OCI-LY1 (cell line): ENCODE results near the gene HOMEZ.
"Not testable (repeated sequence)": the region's sequence is repeated elsewhere in the genome, so short reads cannot be mapped to it uniquely, and the experiment has no call there.

Experiments
- H2AFZ ChIP-seq: fragments of 200-600 bp; sonication (generic), shearing (Covaris generic); 2 replicates; pipeline ENCODE4 v1.6.0; 2014; ENCODE audit warnings: antibody characterized with exemption, mild to moderate bottlenecking, low read length
- H3F3A ChIP-seq: fragments of 200-600 bp; sonication (generic), shearing (Covaris generic); 2 replicates; pipeline ENCODE4 v1.6.0; 2014; ENCODE audit warnings: mild to moderate bottlenecking, antibody characterized with exemption, low read length, moderate library complexity; ENCODE audit not compliant: insufficient read depth
- H3K27ac ChIP-seq: fragments of 200-600 bp; sonication (generic); 2 replicates; pipeline ENCODE4 v1.5.1; 2014; ENCODE audit warnings: low read length, mixed run types, mild to moderate bottlenecking, low read depth; ENCODE audit not compliant: poor library complexity, severe bottlenecking
- H3K27me3 ChIP-seq: fragments of 200-600 bp; sonication (generic); 2 replicates; pipeline ENCODE4 v1.6.0; 2014; ENCODE audit warnings: antibody characterized with exemption, mild to moderate bottlenecking, low read length, moderate library complexity; ENCODE audit not compliant: insufficient read depth
- H3K36me3 ChIP-seq: fragments of 200-600 bp; sonication (generic); 2 replicates; pipeline ENCODE4 v1.6.1; 2014; ENCODE audit warnings: mild to moderate bottlenecking, antibody characterized with exemption, low read length, moderate library complexity, mixed read lengths; ENCODE audit not compliant: insufficient read depth
- H3K4me1 ChIP-seq: fragments of 200-600 bp; sonication (generic); 2 replicates; pipeline ENCODE4 v1.5.1; 2014; ENCODE audit warnings: mild to moderate bottlenecking, low read length, moderate library complexity; ENCODE audit not compliant: insufficient read depth, severe bottlenecking
- H3K4me2 ChIP-seq: fragments of 200-600 bp; sonication (generic), shearing (Covaris generic); 2 replicates; pipeline ENCODE4 v1.6.1; 2014; ENCODE audit warnings: low read length
- H3K4me3 ChIP-seq: fragments of 200-600 bp; sonication (generic); 2 replicates; pipeline ENCODE4 v1.5.1; 2014; ENCODE audit warnings: low read length, low read depth, mild to moderate bottlenecking, mixed read lengths; ENCODE audit not compliant: poor library complexity, severe bottlenecking
- H3K79me2 ChIP-seq: fragments of 200-600 bp; shearing (Covaris generic); 2 replicates; pipeline ENCODE4 v1.6.1; 2016; ENCODE audit warnings: mixed run types, low read length, mixed read lengths; ENCODE audit not compliant: insufficient read depth
- H3K9ac ChIP-seq: fragments of 200-600 bp; sonication (generic), shearing (Covaris generic); 2 replicates; pipeline ENCODE4 v1.6.1; 2014; ENCODE audit warnings: mild to moderate bottlenecking, low read length, mixed read lengths
- H3K9me2 ChIP-seq: fragments of 200-600 bp; sonication (generic), shearing (Covaris generic); 2 replicates; pipeline ENCODE4 v1.6.1; 2014; ENCODE audit warnings: low read depth, mild to moderate bottlenecking, low read length, mixed read lengths
- H3K9me3 ChIP-seq: fragments of 200-600 bp; shearing (Covaris generic); 2 replicates; pipeline ENCODE4 v1.6.1; 2014; ENCODE audit warnings: low read length, mixed read lengths
- H4K20me1 ChIP-seq: fragments of 200-600 bp; sonication (generic), shearing (Covaris generic); 2 replicates; pipeline ENCODE4 v1.6.0; 2016; ENCODE audit warnings: mild to moderate bottlenecking, low read length; ENCODE audit not compliant: insufficient read depth
- CTCF ChIP-seq: fragments of 200-600 bp; sonication (generic), shearing (Covaris generic); IDR thresholded peaks from 2 replicates; pipeline ENCODE4 v1.5.1; 2017; ENCODE audit warnings: mild to moderate bottlenecking, antibody characterized with exemption, low read length, moderate library complexity, mixed read lengths
- EZH2 ChIP-seq: fragments of 200-600 bp; sonication (generic), shearing (Covaris generic); IDR thresholded peaks from 2 replicates; pipeline ENCODE4 v1.8.0; 2017; ENCODE audit warnings: borderline replicate concordance, mixed run types, mild to moderate bottlenecking, antibody characterized with exemption, low read length, moderate library complexity, mixed read lengths

The HOMEZ gene

DNA sequence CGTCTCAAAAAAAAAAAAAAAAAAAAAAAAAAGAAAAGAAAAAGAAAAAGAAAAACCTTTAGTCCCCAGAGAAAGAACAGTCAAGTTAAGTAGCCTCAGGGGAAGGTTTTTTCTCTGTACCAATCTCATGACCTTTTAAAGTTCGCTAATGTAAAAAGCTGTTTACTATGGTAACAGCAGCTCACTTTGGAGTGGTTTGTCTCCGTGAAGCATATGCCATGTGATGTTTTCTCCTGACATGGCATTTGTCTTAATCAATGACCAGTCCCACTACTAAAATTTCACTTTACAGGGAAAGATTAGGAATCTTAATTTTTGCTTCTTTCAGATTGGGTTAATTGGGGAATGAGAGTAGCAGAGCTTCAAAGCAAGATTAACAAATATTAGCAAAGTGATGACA is 43.9 kb downstream of the HOMEZ start:
- Histone ChIP-seq H3K9me3 (no peaks in the 10 kb centered on the region), H3F3A (no peaks in the 10 kb centered on the region), H3K27ac (no peak overlapping the region), H3K9me2 (no peaks in the 10 kb centered on the region), H3K79me2 (no peaks in the 10 kb centered on the region), H3K9ac (no peak overlapping the region), H3K36me3 (no peaks in the 10 kb centered on the region), H3K4me1 (no peaks in the 10 kb centered on the region), H2AFZ (no peak overlapping the region), H3K4me3 (no peak overlapping the region), H3K4me2 (no peak overlapping the region), H3K27me3 (no peaks in the 10 kb centered on the region), H4K20me1 (no peaks in the 10 kb centered on the region)
- TF ChIP-seq CTCF (no peak), EZH2 (no peak)

DNA sequence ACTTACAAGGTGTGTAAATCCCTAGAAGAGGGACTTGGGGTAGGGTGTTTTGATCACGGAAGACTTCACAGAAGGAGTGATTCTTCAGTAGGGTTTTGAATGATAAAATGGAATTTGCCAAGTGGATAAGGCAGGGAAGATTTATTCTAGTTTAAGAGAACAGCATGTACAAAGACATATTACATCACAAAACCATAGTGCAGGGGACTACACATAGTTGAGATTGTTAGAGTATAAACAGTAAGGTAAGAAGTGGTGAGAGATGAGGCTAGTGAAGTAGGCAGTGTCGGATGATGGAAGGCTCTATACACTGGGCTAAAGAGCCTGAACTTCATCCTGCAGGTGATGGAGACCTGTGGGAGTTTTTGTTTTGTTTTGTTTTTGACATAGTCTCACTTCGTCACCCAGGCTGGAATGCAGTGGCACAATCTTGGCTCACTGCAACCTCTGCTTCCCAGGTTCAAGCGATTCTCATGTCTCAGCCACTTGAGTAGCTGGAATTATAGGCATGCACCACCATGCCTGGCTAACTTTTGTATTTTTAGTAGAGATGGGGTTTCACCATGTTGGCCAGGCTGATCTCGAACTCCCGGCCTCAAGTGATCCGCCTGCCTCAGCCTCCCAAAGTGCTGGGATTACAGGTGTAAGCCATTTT is 44.7 kb downstream of the HOMEZ start:
- H3K36me3 ChIP-seq, H3K79me2 ChIP-seq, H4K20me1 ChIP-seq, H3K4me1 ChIP-seq, H3K9ac ChIP-seq, H3K27me3 ChIP-seq, H3F3A ChIP-seq, H3K4me2 ChIP-seq, H2AFZ ChIP-seq, H3K9me2 ChIP-seq, H3K9me3 ChIP-seq, H3K4me3 ChIP-seq, H3K27ac ChIP-seq: not testable (repeated sequence)

GRCh38 chr14:23240661-23241060 is 45.3 kb downstream of the HOMEZ start:
- no peaks in the 10 kb centered on the region for H3K4me1 ChIP-seq
- H3F3A ChIP-seq: no peaks in the 10 kb centered on the region
- H3K9me3 ChIP-seq: no peaks in the 10 kb centered on the region
- H3K36me3 ChIP-seq: no peaks in the 10 kb centered on the region
- TF ChIP-seq CTCF (no peak), EZH2 (no peak)
- H4K20me1 ChIP-seq: no peaks in the 10 kb centered on the region
- no peak overlapping the region for H3K9ac ChIP-seq
- no peak overlapping the region for H2AFZ ChIP-seq
- H3K79me2 ChIP-seq: no peaks in the 10 kb centered on the region
- H3K27me3 ChIP-seq: no peaks in the 10 kb centered on the region
- no peak overlapping the region for H3K4me2 ChIP-seq
- H3K9me2 ChIP-seq: no peaks in the 10 kb centered on the region
- H3K4me3 ChIP-seq: no peak overlapping the region
- H3K27ac ChIP-seq: no peak overlapping the region
